GM18861 (cell line): ENCODE measurements around the gene TSPEAR.

Experiments used
- ATAC-seq: cut with Tn5 transposase; IDR thresholded peaks from one replicate; pipeline ENCODE4 v1.9.1; 2021; ENCODE audit not compliant: unreplicated experiment

TSPEAR gene

GRCh38 chr21:44711327-44712202 is at the start of gene TSPEAR:
TSS of gene TSPEAR (minus strand) at chr21:44711572. CDS start at chr21:44711514, 58 bp downstream.
- no peak for ATAC-seq

- no peak for ATAC-seq
Measured at GRCh38 chr21:44760376-44760775, 49.0 kb upstream of the TSPEAR start.

GRCh38 chr21:44759628-44760285 is 48.4 kb upstream of the TSPEAR start:
- ATAC-seq, result no peak

- no peak for ATAC-seq
Measured at GRCh38 chr21:44758781-44759627, 47.6 kb upstream of the TSPEAR start.

GRCh38 chr21:44758141-44758561 is 46.8 kb upstream of the TSPEAR start:
- ATAC-seq, result no peak

- ATAC-seq, result no peak
Measured at GRCh38 chr21:44757731-44758130, 46.4 kb upstream of the TSPEAR start.

- ATAC-seq, result no peak
Measured at GRCh38 chr21:44756423-44757185, 45.2 kb upstream of the TSPEAR start.

GRCh38 chr21:44755227-44755626 is 43.9 kb upstream of the TSPEAR start:
- no peak for ATAC-seq

- ATAC-seq, result no peak
Measured at GRCh38 chr21:44753357-44753756, 42.0 kb upstream of the TSPEAR start.

GRCh38 chr21:44752671-44753235 is 41.4 kb upstream of the TSPEAR start:
- no peak for ATAC-seq

GRCh38 chr21:44751799-44752636 is 40.6 kb upstream of the TSPEAR start:
- no peak for ATAC-seq

- ATAC-seq, result no peak
Measured at GRCh38 chr21:44751186-44751798, 39.9 kb upstream of the TSPEAR start.

GRCh38 chr21:44750675-44751025 is 39.3 kb upstream of the TSPEAR start:
- no peak for ATAC-seq

GRCh38 chr21:44749759-44750674 is 38.6 kb upstream of the TSPEAR start:
- no peak for ATAC-seq

- no peak for ATAC-seq
Measured at GRCh38 chr21:44749116-44749758, 37.9 kb upstream of the TSPEAR start.

GRCh38 chr21:44748621-44749020 is 37.2 kb upstream of the TSPEAR start:
- ATAC-seq, result no peak

GRCh38 chr21:44742418-44743153 is 31.2 kb upstream of the TSPEAR start:
- ATAC-seq, result no peak
